ENCODE measurements around the gene CRIM1.
A peak's percentile ranks its signal among the peaks of the same experiment; 100 is the strongest.

- no peak for TF ChIP-seq POLR2A (IDR thresholded peaks at IDR 0.05; ENCODE audit: low read depth)
- no peak for TF ChIP-seq CTCF (IDR thresholded peaks at IDR 0.05)
- peak in 1 of 2 donors; percentile 6 for TF ChIP-seq POLR2AphosphoS5 (IDR thresholded peaks at IDR 0.05)
- TF ChIP-seq EP300 (IDR thresholded peaks at IDR 0.05): no peak
Measured at GRCh38 chr2:36356298-36356989, 866 bp downstream of the CRIM1 start.
